Spleen (tissue), 11 donors: ENCODE measurements around the gene GALNT5. TPM values are rescaled to one million over a fixed set of nuclear protein-coding genes. Genes with fewer than 3 reads are reported as not detected.

ENCODE experiments used
- DNase-seq: peaks from one replicate; pipeline ENCODE4 v3.0.0-alpha.2; 2020
- H3K27ac ChIP-seq, 8 donors: fragments of 200-600 bp; sonication (generic) in 7 of 8; 1 replicate in 4 of 8; 2 replicates in 4 of 8; pipeline versions ENCODE4 v1.5.0 to v1.8.0; 2016 to 2021; ENCODE audit warnings: inconsistent platforms in 4 of 8, mild to moderate bottlenecking in 4 of 8, moderate library complexity in 1 of 8
- H3K27me3 ChIP-seq, 7 donors: fragments of 200-600 bp; sonication (generic) in 6 of 7; replicated peaks in 1 of 7; 1 replicate in 4 of 7; 2 replicates in 3 of 7; pipeline versions ENCODE4 v1.5.0 to v1.8.0; 2016 to 2021; ENCODE audit warnings: inconsistent platforms in 3 of 7, mild to moderate bottlenecking in 1 of 7
- H3K36me3 ChIP-seq, 6 donors: fragments of 200-600 bp; sonication (generic) in 5 of 6; 1 replicate in 4 of 6; 2 replicates in 2 of 6; pipeline versions ENCODE4 v1.5.0 to v1.8.0; 2016 to 2021; ENCODE audit warnings: inconsistent platforms in 2 of 6
- H3K4me1 ChIP-seq, 6 donors: fragments of 200-600 bp; sonication (generic) in 5 of 6; 1 replicate in 3 of 6; 2 replicates in 3 of 6; pipeline versions ENCODE4 v1.5.0 to v1.8.0; 2016 to 2021; ENCODE audit warnings: inconsistent platforms in 3 of 6
- H3K4me3 ChIP-seq, 8 donors: fragments of 200-600 bp; sonication (generic) in 7 of 8; 1 replicate in 4 of 8; 2 replicates in 4 of 8; pipeline versions ENCODE4 v1.5.0 to v1.8.0; 2016 to 2021; ENCODE audit warnings: inconsistent platforms in 4 of 8, mild to moderate bottlenecking in 4 of 8, moderate library complexity in 2 of 8
- H3K9me3 ChIP-seq, 8 donors: fragments of 200-600 bp; sonication (generic) in 7 of 8; 1 replicate in 4 of 8; 2 replicates in 4 of 8; pipeline versions ENCODE4 v1.5.0 to v1.8.0; 2016 to 2021; ENCODE audit warnings: inconsistent platforms in 4 of 8
- CTCF ChIP-seq, 11 experiments: fragments of 200-600 bp in 7 of 11; fragments of 450-650 bp in 4 of 11; sonication (generic) in 4 of 11; IDR thresholded peaks in 8 of 11; conservative IDR thresholded peaks in 3 of 11; 1 replicate in 7 of 11; 2 replicates in 4 of 11; pipeline versions ENCODE4 v1.4.0 to v1.8.0; 2016 to 2021; ENCODE audit warnings: antibody characterized with exemption in 11 of 11, inconsistent platforms in 4 of 11, mild to moderate bottlenecking in 1 of 11
- POLR2A ChIP-seq, 3 donors: fragments of 450-650 bp; IDR thresholded peaks; one replicate each; pipeline ENCODE4 v1.5.1; 2017; ENCODE audit warnings: antibody characterized with exemption in 3 of 3, mild to moderate bottlenecking in 1 of 3
- POLR2AphosphoS5 ChIP-seq, 3 donors: sonication (generic); formaldehyde crosslinking; IDR thresholded peaks; one replicate each; pipeline ENCODE4 v1.5.1; 2017; ENCODE audit warnings: antibody characterized with exemption in 3 of 3
- WGBS, 5 donors: extraction: QIAGEN DNeasy Blood & Tissue Kit in 3 of 5; methylation state at CpG; one replicate each; pipeline versions ENCODE4 v1.1.5 to v1.1.7; 2013 to 2018; 5-methylcytosine and 5-hydroxymethylcytosine counted together
- intact Hi-C: fragments of 100-400 bp; cut with DNase I; formaldehyde crosslinking; loops from one replicate; pipeline ENCODE4 v1.15.0; 2023; ENCODE audit warnings: low total_unique reads
- polyA plus RNA-seq, 3 donors: library from polyadenylated mRNA; stranded (reverse); fragments of 200-250 nt; gene quantifications; one replicate each; pipeline ENCODE4 v1.2.1, GENCODE V29; 2013
- total RNA-seq, 7 donors: library from RNA; depleted of rRNA in 3 of 7; stranded (reverse); fragments of >200 nt in 3 of 7; fragmentation: NEBNext Ultra II Directional in 4 of 7; extraction: Animal tissue kit (Norgen Biotek cat#: 25700) in 4 of 7; gene quantifications; one replicate each; pipeline versions ENCODE4 v1.1.0 to v1.2.1, GENCODE V29; 2016 to 2021
- donor health status: healthy with polysubstance abuse.
- donor health status: DM: no; HTN: no; CAD: no; lungs with moderate emphysema.
- donor health status: DM: no; HTN: no; CAD: no.
- donor health status: Bipolar disorder and iron deficiency.
- donor health status: healthy.
- donor health status: DM: no; HTN: no; CAD: no.
- donor health status: DM: yes; HTN: yes; CAD: no.

GALNT5 gene
- total and polyA plus RNA-seq, 10 donors, result 0.03 to 0.70 (median 0.11) TPM; not detected in 5

GRCh38 chr2:157264099-157264498 is 6.6 kb downstream of the GALNT5 start:
- DNase-seq, result no peak

GRCh38 chr2:157265825-157266224 is 8.3 kb downstream of the GALNT5 start:
- no peak for DNase-seq
- no peaks in the 10 kb centered on the region for H3K9me3 ChIP-seq
- no peaks in the 10 kb centered on the region for H3K36me3 ChIP-seq
- H3K27ac ChIP-seq, result no peak overlapping the region
- H3K4me1 ChIP-seq, result no peaks in the 10 kb centered on the region
- no peak for TF ChIP-seq POLR2AphosphoS5 (IDR thresholded peaks at IDR 0.05)
- TF ChIP-seq CTCF (IDR thresholded peaks at IDR 0.05 in 8 of 11, conservative IDR thresholded peaks at IDR 0.05 in 3 of 11), result no peak
- TF ChIP-seq POLR2A (IDR thresholded peaks at IDR 0.05), result no peak
- intact Hi-C loops, result no loop called here
- no peaks in the 10 kb centered on the region for H3K27me3 ChIP-seq
- 90 to 96% (median 92%) methylated on average over 4 of the region's 4 CpGs for WGBS, 5 donors
- no peak overlapping the region for H3K4me3 ChIP-seq

More at GRCh38 chr2:157264099-157264498, 6.6 kb downstream of the GALNT5 start:
- H3K4me3 ChIP-seq, result no peak overlapping the region
- H3K27me3 ChIP-seq, result no peaks in the 10 kb centered on the region
- no peaks in the 10 kb centered on the region for H3K9me3 ChIP-seq
- H3K27ac ChIP-seq, result no peak overlapping the region
- WGBS, 5 donors, result 40 to 80% (median 56%) methylated on average over 3 of the region's 3 CpGs
- H3K36me3 ChIP-seq, result no peaks in the 10 kb centered on the region
- intact Hi-C loops, result no loop called here
- H3K4me1 ChIP-seq, result no peaks in the 10 kb centered on the region
- no peak for TF ChIP-seq CTCF (IDR thresholded peaks at IDR 0.05 in 8 of 11, conservative IDR thresholded peaks at IDR 0.05 in 3 of 11)
- TF ChIP-seq POLR2AphosphoS5 (IDR thresholded peaks at IDR 0.05), result no peak
- TF ChIP-seq POLR2A (IDR thresholded peaks at IDR 0.05), result no peak

GRCh38 chr2:157267476-157267875 is 10.0 kb downstream of the GALNT5 start:
- intact Hi-C loops, result no loop called here
- H3K27me3 ChIP-seq, result no peaks in the 10 kb centered on the region
- no peak for DNase-seq
- H3K4me1 ChIP-seq, result no peaks in the 10 kb centered on the region
- no peaks in the 10 kb centered on the region for H3K36me3 ChIP-seq
- H3K27ac ChIP-seq, result no peak overlapping the region
- 13 to 34% (median 20%) methylated on average over 2 of the region's 2 CpGs for WGBS, 5 donors
- TF ChIP-seq CTCF (IDR thresholded peaks at IDR 0.05 in 8 of 11, conservative IDR thresholded peaks at IDR 0.05 in 3 of 11) (no peak), POLR2A (IDR thresholded peaks at IDR 0.05) (no peak), POLR2AphosphoS5 (IDR thresholded peaks at IDR 0.05) (no peak)
- H3K4me3 ChIP-seq, result no peak overlapping the region
- no peaks in the 10 kb centered on the region for H3K9me3 ChIP-seq

- no peak for DNase-seq
- H3K36me3 ChIP-seq, result no peaks in the 10 kb centered on the region
- H3K27ac ChIP-seq, result no peak overlapping the region
- no peak overlapping the region for H3K4me3 ChIP-seq
- 83 to 89% (median 89%) methylated on average over 2 of the region's 2 CpGs for WGBS, 5 donors
- intact Hi-C loops, result no loop called here
- no peak for TF ChIP-seq POLR2A (IDR thresholded peaks at IDR 0.05)
- TF ChIP-seq CTCF (IDR thresholded peaks at IDR 0.05 in 8 of 11, conservative IDR thresholded peaks at IDR 0.05 in 3 of 11), result no peak
- TF ChIP-seq POLR2AphosphoS5 (IDR thresholded peaks at IDR 0.05), result no peak
- no peaks in the 10 kb centered on the region for H3K27me3 ChIP-seq
- no peaks in the 10 kb centered on the region for H3K4me1 ChIP-seq
- no peaks in the 10 kb centered on the region for H3K9me3 ChIP-seq
Measured at GRCh38 chr2:157269060-157269459, 11.6 kb downstream of the GALNT5 start.
